PFSK-1 (cell line): Measurements from ENCODE around the gene STAT3.

Experiments
- FOXP2 ChIP-seq: optimal IDR thresholded peaks from 2 replicates; pipeline ENCODE3; 2011; ENCODE audit warnings: borderline replicate concordance, control low read depth, inconsistent platforms; ENCODE audit not compliant: insufficient read depth; ENCODE audit errors: extremely low read length, extremely low read depth
- POLR2AphosphoS5 ChIP-seq: IDR thresholded peaks from 2 replicates; pipeline ENCODE4 v1.6.1; 2012; ENCODE audit warnings: low read depth, mild to moderate bottlenecking, control low read depth, low read length, moderate library complexity
- SIN3A ChIP-seq: IDR thresholded peaks from 2 replicates; pipeline ENCODE4 v1.6.1; 2012; ENCODE audit warnings: mild to moderate bottlenecking, low read length, moderate library complexity, borderline replicate concordance; ENCODE audit not compliant: insufficient read depth
- TF ChIP-seq, protein P1 (sequence below), 2 experiments: IDR thresholded peaks; 2 replicates each; pipeline versions ENCODE4 v1.6.1 to v1.8.0; 2011 to 2012; ENCODE audit warnings: low read depth in 2 of 2, low read length in 2 of 2, control low read depth in 1 of 2, inconsistent platforms in 1 of 2, mild to moderate bottlenecking in 1 of 2, moderate library complexity in 1 of 2; ENCODE audit not compliant: insufficient read depth in 1 of 2

DNA sequence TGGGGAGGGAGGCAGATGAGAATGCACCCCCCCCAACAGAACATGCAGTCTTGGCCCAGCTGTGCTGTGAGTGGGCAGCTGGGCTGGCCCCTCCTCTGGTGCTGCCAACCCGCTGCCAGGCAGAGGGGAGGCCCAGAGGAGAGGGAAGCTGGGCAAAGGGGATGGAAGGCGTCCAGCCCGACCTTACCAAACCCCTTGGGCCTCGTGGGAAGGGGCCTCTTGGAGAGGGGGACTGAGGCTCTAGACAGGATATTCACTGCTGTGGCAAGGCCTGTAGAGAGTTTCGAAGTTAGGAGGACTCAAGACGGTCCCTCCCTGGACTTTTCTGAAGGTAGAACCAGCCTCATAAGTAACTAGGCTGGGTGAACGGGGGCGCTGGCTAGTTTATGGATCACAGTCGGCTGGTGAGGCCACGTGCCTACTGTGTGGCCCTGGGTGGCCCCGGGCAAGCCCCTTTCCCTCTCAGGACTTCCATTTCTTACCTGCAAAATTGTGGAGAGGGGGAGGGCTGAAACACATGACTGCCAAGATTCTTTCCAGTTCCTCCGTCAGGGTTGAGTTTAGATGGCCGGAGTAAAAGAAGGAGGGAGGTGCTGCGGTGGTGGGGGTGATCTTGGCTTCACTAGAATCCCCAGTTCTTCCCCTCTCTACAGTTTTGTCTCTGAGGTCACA lies 100.8 kb downstream of the STAT3 start:
- TF ChIP-seq SIN3A (no peak), FOXP2 (no peak), POLR2AphosphoS5 (no peak)
- TF ChIP-seq, protein P1, sequence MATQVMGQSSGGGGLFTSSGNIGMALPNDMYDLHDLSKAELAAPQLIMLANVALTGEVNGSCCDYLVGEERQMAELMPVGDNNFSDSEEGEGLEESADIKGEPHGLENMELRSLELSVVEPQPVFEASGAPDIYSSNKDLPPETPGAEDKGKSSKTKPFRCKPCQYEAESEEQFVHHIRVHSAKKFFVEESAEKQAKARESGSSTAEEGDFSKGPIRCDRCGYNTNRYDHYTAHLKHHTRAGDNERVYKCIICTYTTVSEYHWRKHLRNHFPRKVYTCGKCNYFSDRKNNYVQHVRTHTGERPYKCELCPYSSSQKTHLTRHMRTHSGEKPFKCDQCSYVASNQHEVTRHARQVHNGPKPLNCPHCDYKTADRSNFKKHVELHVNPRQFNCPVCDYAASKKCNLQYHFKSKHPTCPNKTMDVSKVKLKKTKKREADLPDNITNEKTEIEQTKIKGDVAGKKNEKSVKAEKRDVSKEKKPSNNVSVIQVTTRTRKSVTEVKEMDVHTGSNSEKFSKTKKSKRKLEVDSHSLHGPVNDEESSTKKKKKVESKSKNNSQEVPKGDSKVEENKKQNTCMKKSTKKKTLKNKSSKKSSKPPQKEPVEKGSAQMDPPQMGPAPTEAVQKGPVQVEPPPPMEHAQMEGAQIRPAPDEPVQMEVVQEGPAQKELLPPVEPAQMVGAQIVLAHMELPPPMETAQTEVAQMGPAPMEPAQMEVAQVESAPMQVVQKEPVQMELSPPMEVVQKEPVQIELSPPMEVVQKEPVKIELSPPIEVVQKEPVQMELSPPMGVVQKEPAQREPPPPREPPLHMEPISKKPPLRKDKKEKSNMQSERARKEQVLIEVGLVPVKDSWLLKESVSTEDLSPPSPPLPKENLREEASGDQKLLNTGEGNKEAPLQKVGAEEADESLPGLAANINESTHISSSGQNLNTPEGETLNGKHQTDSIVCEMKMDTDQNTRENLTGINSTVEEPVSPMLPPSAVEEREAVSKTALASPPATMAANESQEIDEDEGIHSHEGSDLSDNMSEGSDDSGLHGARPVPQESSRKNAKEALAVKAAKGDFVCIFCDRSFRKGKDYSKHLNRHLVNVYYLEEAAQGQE (IDR thresholded peaks at IDR 0.05; ENCODE audit: insufficient read depth in 1 of 2, low read depth in 2 of 2, low read length in 2 of 2), result no peak
